HepG2 (cell line): ENCODE results near the gene B3GNT9. TPM values are rescaled to one million over a fixed set of nuclear protein-coding genes. Genes with fewer than 3 reads are reported as not detected.

Experiments
- ARNT2 ChIP-seq: sonication (generic); formaldehyde crosslinking; IDR thresholded peaks from 2 replicates; pipeline ENCODE4 v1.8.0; 2022; ENCODE audit warnings: mild to moderate bottlenecking, low read depth, missing genetic modification reagents, moderate library complexity
- GATAD1 ChIP-seq: IDR thresholded peaks from 2 replicates; pipeline ENCODE4 v1.6.1; 2016; ENCODE audit warnings: missing genetic modification reagents, missing compliant biosample characterization
- HNF1B ChIP-seq: sonication (generic); formaldehyde crosslinking; IDR thresholded peaks from 2 replicates; pipeline ENCODE4 v1.5.1; 2020; ENCODE audit warnings: mild to moderate bottlenecking, moderate library complexity, missing genetic modification reagents
- HNF4A ChIP-seq: sonication (generic); formaldehyde crosslinking; IDR thresholded peaks from 2 replicates; pipeline ENCODE4 v1.4.0; 2020; ENCODE audit warnings: missing genetic modification reagents
- JUNB ChIP-seq: sonication (generic); formaldehyde crosslinking; IDR thresholded peaks from 2 replicates; pipeline ENCODE4 v1.8.0; 2022; ENCODE audit warnings: missing genetic modification reagents, mild to moderate bottlenecking, borderline replicate concordance
- KLF6 ChIP-seq: IDR thresholded peaks from 2 replicates; pipeline ENCODE4 v1.8.0; 2016; ENCODE audit warnings: missing biosample characterization, missing genetic modification reagents
- NCOA5 ChIP-seq: sonication (generic); formaldehyde crosslinking; IDR thresholded peaks from 2 replicates; pipeline ENCODE4 v1.4.0; 2020; ENCODE audit warnings: missing genetic modification reagents
- POLR2AphosphoS5 ChIP-seq: IDR thresholded peaks from 2 replicates; pipeline ENCODE4 v1.6.1; 2012; ENCODE audit warnings: low read depth, low read length
- TBP ChIP-seq: sonication (generic); formaldehyde crosslinking; IDR thresholded peaks from 2 replicates; pipeline ENCODE4 v1.5.0; 2020; ENCODE audit warnings: missing genetic modification reagents
- ZBTB33 ChIP-seq: sonication (generic); formaldehyde crosslinking; IDR thresholded peaks from 2 replicates; pipeline ENCODE4 v1.4.0; 2020; ENCODE audit warnings: missing genetic modification reagents
- ZMAT5 ChIP-seq: sonication (generic); formaldehyde crosslinking; IDR thresholded peaks from 2 replicates; pipeline ENCODE4 v1.5.0; 2020; ENCODE audit warnings: mild to moderate bottlenecking, low read depth, missing genetic modification reagents, borderline replicate concordance
- ZNF577 ChIP-seq: sonication (generic); formaldehyde crosslinking; IDR thresholded peaks from 2 replicates; pipeline ENCODE4 v1.4.0; 2020; ENCODE audit warnings: mild to moderate bottlenecking, low read depth, missing genetic modification reagents, borderline replicate concordance
- ZNF678 ChIP-seq: sonication (generic); formaldehyde crosslinking; IDR thresholded peaks from 2 replicates; pipeline ENCODE4 v1.4.0; 2020; ENCODE audit warnings: mild to moderate bottlenecking, missing genetic modification reagents
- polyA plus RNA-seq, 8 experiments: library from polyadenylated mRNA; depleted of rRNA in 3 of 8; stranded (reverse) in 7 of 8; unstranded in 1 of 8; fragments of >200 nt; fragmentation: Illumina TruSeq in 4 of 8; extraction: Trizol in 4 of 8; gene quantifications; 2 replicates each; pipeline versions ENCODE4 v1.2.1 to v1.2.3, GENCODE V29; 2011 to 2016; ENCODE audit warnings: low read depth in 4 of 8, missing spikeins in 1 of 8, mixed read lengths in 1 of 8; ENCODE audit not compliant: insufficient read depth in 1 of 8
- total RNA-seq, 5 experiments: library from RNA; depleted of rRNA; stranded (reverse); fragments of >200 nt; fragmentation: Illumina TruSeq; extraction: Trizol; gene quantifications; 2 replicates each; pipeline ENCODE4 v1.2.3, GENCODE V29; 2016; ENCODE audit warnings: low read depth in 1 of 5
- TF ChIP-seq, protein P1 (sequence below): sonication (generic); formaldehyde crosslinking; IDR thresholded peaks from 2 replicates; pipeline ENCODE4 v1.5.0; 2020; ENCODE audit warnings: missing genetic modification reagents
- TF ChIP-seq, protein P2 (sequence below): IDR thresholded peaks from 2 replicates; pipeline ENCODE4 v1.6.1; 2016
- TF ChIP-seq, protein P3 (sequence below): sonication (generic); formaldehyde crosslinking; IDR thresholded peaks from 2 replicates; pipeline ENCODE4 v1.4.0; 2020; ENCODE audit warnings: mild to moderate bottlenecking, low read depth, missing genetic modification reagents

The B3GNT9 gene
- total and polyA plus RNA-seq, 2 of the 13 experiments (the other 11 are each of a cell fraction or from before 2014, with no cell fraction given), result 1.5 to 3.1 TPM

- TF ChIP-seq, protein P1, sequence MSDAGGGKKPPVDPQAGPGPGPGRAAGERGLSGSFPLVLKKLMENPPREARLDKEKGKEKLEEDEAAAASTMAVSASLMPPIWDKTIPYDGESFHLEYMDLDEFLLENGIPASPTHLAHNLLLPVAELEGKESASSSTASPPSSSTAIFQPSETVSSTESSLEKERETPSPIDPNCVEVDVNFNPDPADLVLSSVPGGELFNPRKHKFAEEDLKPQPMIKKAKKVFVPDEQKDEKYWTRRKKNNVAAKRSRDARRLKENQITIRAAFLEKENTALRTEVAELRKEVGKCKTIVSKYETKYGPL (CRISPR knock-in tag), result no peak
- no peak for TF ChIP-seq JUNB
- TF ChIP-seq, protein P2, sequence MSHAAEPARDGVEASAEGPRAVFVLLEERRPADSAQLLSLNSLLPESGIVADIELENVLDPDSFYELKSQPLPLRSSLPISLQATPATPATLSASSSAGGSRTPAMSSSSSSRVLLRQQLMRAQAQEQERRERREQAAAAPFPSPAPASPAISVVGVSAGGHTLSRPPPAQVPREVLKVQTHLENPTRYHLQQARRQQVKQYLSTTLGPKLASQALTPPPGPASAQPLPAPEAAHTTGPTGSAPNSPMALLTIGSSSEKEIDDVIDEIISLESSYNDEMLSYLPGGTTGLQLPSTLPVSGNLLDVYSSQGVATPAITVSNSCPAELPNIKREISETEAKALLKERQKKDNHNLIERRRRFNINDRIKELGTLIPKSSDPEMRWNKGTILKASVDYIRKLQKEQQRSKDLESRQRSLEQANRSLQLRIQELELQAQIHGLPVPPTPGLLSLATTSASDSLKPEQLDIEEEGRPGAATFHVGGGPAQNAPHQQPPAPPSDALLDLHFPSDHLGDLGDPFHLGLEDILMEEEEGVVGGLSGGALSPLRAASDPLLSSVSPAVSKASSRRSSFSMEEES (CRISPR knock-in tag), result peak; percentile 55; the same call in 1 of the 2 replicates
- peak; percentile 39 for TF ChIP-seq ZBTB33 (CRISPR knock-in tag)
- peak; percentile 93 for TF ChIP-seq ZNF678 (CRISPR knock-in tag)
- peak; percentile 65 for TF ChIP-seq HNF4A
- TF ChIP-seq GATAD1 (CRISPR knock-in tag), result peak; percentile 68
- TF ChIP-seq HNF1B (CRISPR knock-in tag), result peak; percentile 80; the same call in 1 of the 2 replicates
- TF ChIP-seq POLR2AphosphoS5, result peak; percentile 58
- peak; percentile 75; the same call in 1 of the 2 replicates for TF ChIP-seq KLF6 (CRISPR knock-in tag)
- no peak for TF ChIP-seq ZNF577
- TF ChIP-seq, protein P3, sequence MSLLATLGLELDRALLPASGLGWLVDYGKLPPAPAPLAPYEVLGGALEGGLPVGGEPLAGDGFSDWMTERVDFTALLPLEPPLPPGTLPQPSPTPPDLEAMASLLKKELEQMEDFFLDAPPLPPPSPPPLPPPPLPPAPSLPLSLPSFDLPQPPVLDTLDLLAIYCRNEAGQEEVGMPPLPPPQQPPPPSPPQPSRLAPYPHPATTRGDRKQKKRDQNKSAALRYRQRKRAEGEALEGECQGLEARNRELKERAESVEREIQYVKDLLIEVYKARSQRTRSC (CRISPR knock-in tag), result peak; percentile 62; the same call in 1 of the 2 replicates
- peak; percentile 99 for TF ChIP-seq ARNT2 (CRISPR knock-in tag)
- TF ChIP-seq ZMAT5, result no peak
- TF ChIP-seq NCOA5, result no peak
- no peak for TF ChIP-seq TBP (CRISPR knock-in tag)
Observed at GRCh38 chr16:67173808-67174705, 23.3 kb upstream of the B3GNT9 start (continued).
